ENCODE data around the gene NDUFB4. TPM values are rescaled to one million over a fixed set of nuclear protein-coding genes. Genes with fewer than 3 reads are reported as not detected.
A peak's percentile ranks its signal among the peaks of the same experiment; 100 is the strongest.

NDUFB4 gene
- total and polyA plus RNA-seq, 9 of the 15 experiments (the other 6 are each of a cell fraction or from before 2014, with no cell fraction given), result 124 to 670 (median 227) TPM

GRCh38 chr3:120596116-120596852 lies at the start of gene NDUFB4 (continued):
- no peak for TF ChIP-seq ZBTB40 (IDR thresholded peaks at IDR 0.05)
- no peak for TF ChIP-seq ZBTB40 (CRISPR knock-in tag; IDR thresholded peaks at IDR 0.05)
- TF ChIP-seq, protein P1, sequence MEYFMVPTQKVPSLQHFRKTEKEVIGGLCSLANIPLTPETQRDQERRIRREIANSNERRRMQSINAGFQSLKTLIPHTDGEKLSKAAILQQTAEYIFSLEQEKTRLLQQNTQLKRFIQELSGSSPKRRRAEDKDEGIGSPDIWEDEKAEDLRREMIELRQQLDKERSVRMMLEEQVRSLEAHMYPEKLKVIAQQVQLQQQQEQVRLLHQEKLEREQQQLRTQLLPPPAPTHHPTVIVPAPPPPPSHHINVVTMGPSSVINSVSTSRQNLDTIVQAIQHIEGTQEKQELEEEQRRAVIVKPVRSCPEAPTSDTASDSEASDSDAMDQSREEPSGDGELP (CRISPR knock-in tag; IDR thresholded peaks at IDR 0.05; ENCODE audit: borderline replicate concordance), result peak; percentile 50; the same call in 1 of the 2 replicates
- TF ChIP-seq, protein P2, sequence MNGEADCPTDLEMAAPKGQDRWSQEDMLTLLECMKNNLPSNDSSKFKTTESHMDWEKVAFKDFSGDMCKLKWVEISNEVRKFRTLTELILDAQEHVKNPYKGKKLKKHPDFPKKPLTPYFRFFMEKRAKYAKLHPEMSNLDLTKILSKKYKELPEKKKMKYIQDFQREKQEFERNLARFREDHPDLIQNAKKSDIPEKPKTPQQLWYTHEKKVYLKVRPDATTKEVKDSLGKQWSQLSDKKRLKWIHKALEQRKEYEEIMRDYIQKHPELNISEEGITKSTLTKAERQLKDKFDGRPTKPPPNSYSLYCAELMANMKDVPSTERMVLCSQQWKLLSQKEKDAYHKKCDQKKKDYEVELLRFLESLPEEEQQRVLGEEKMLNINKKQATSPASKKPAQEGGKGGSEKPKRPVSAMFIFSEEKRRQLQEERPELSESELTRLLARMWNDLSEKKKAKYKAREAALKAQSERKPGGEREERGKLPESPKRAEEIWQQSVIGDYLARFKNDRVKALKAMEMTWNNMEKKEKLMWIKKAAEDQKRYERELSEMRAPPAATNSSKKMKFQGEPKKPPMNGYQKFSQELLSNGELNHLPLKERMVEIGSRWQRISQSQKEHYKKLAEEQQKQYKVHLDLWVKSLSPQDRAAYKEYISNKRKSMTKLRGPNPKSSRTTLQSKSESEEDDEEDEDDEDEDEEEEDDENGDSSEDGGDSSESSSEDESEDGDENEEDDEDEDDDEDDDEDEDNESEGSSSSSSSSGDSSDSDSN (IDR thresholded peaks at IDR 0.05; ENCODE audit: borderline replicate concordance in 1 of 2, low read depth in 2 of 2, low read length in 2 of 2), result no peak
- TF ChIP-seq POLR2G (IDR thresholded peaks at IDR 0.05; ENCODE audit: low read depth, low read length), result peak; percentile 86
- no peak for TF ChIP-seq STAG1 (CRISPR knock-in tag; IDR thresholded peaks at IDR 0.05; ENCODE audit: borderline replicate concordance)
- TF ChIP-seq TCFL5 (CRISPR knock-in tag; conservative IDR thresholded peaks at IDR 0.05), result no peak
- peak; percentile 48 for TF ChIP-seq POLR2H (tag; IDR thresholded peaks at IDR 0.05; ENCODE audit: low read depth)
- no peak for TF ChIP-seq ZNF239 (CRISPR knock-in tag; IDR thresholded peaks at IDR 0.05)
- no peak for TF ChIP-seq RBM22 (IDR thresholded peaks at IDR 0.05; ENCODE audit: low read depth, low read length, poor library complexity, severe bottlenecking)
- no peak for TF ChIP-seq IRF1 (CRISPR knock-in tag; IDR thresholded peaks at IDR 0.05; ENCODE audit: borderline replicate concordance)
- TF ChIP-seq NFRKB (IDR thresholded peaks at IDR 0.05; ENCODE audit: low read depth), result peak; percentile 88
- no peak for TF ChIP-seq NBN (IDR thresholded peaks at IDR 0.05; ENCODE audit: low read depth)
- no peak for TF ChIP-seq DPF2 (IDR thresholded peaks at IDR 0.05)

Data from K562 (cell line).